Activated T-helper 1 cell treated with anti-CD3 and anti-CD28 coated beads, Interleukin-12 subunit alpha, Interleukin-12 subunit beta, Interleukin-2, Interleukin-4 antibody, amounts not matched to agents 30 ng/mL and 10 ng/mL and 1 ng/mL, durations not matched to agents 14 hours and 24 hours and 36 hours (primary cell): ENCODE data around the gene PHF20. TPM values are rescaled to one million over a fixed set of nuclear protein-coding genes. Genes with fewer than 3 reads are reported as not detected.

Experiments
- DNase-seq: peaks from one replicate; pipeline ENCODE4 v3.0.0; 2021; ENCODE audit warnings: low spot score
- H3K27ac Mint-ChIP-seq: one replicate; pipeline ENCODE4 v1.8.0; 2021; ENCODE audit warnings: mild to moderate bottlenecking, mixed read lengths
- H3K27me3 Mint-ChIP-seq: one replicate; pipeline ENCODE4 v1.8.0; 2022; ENCODE audit warnings: mild to moderate bottlenecking, moderate library complexity, mixed read lengths; ENCODE audit not compliant: insufficient read depth
- H3K36me3 Mint-ChIP-seq: one replicate; pipeline ENCODE4 v1.8.0; 2021; ENCODE audit warnings: low read depth, mixed read lengths
- H3K4me1 Mint-ChIP-seq: one replicate; pipeline ENCODE4 v1.8.0; 2021; ENCODE audit warnings: low read depth, mixed read lengths
- H3K4me3 Mint-ChIP-seq: one replicate; pipeline ENCODE4 v1.8.0; 2021; ENCODE audit warnings: mild to moderate bottlenecking, moderate library complexity, mixed read lengths
- H3K9me3 Mint-ChIP-seq: one replicate; pipeline ENCODE4 v1.8.0; 2021; ENCODE audit warnings: mixed read lengths
- intact Hi-C: fragments of 100-400 bp; cut with micrococcal nuclease; formaldehyde crosslinking; loops from one replicate; pipeline ENCODE4 v1.15.1; 2024
- total RNA-seq: library from RNA; stranded (reverse); gene quantifications from 2 replicates; pipeline ENCODE4 v1.2.3, GENCODE V29; 2022

Gene PHF20
- total RNA-seq, 1 donor from 2014 or later: 50.5 TPM

GRCh38 chr20:35732644-35732982 is 39.2 kb upstream of the PHF20 start:
- no peaks in the 10 kb centered on the region for H3K9me3 Mint-ChIP-seq
- DNase-seq: no peak
- peaks cover 46% of the 10 kb centered on the region for H3K4me1 Mint-ChIP-seq
- no peak overlapping the region for H3K27ac Mint-ChIP-seq
- peaks cover 49% of the 10 kb centered on the region for H3K36me3 Mint-ChIP-seq
- H3K4me3 Mint-ChIP-seq: no peak overlapping the region
- no peaks in the 10 kb centered on the region for H3K27me3 Mint-ChIP-seq
- intact Hi-C loops: no loop called here

- H3K27ac Mint-ChIP-seq: peak overlapping the region; percentile 21
- no peaks in the 10 kb centered on the region for H3K9me3 Mint-ChIP-seq
- H3K4me3 Mint-ChIP-seq: peak overlapping the region; percentile 11
- H3K27me3 Mint-ChIP-seq: no peaks in the 10 kb centered on the region
- intact Hi-C loops: loop anchor here (2.0 kb wide), 1 partner anchor 14 kb away; no protein-coding TSS in a partner anchor
- peaks cover 55% of the 10 kb centered on the region for H3K4me1 Mint-ChIP-seq
- H3K36me3 Mint-ChIP-seq: peaks cover 58% of the 10 kb centered on the region
- DNase-seq: no peak
These were observed 37.4 kb upstream of the PHF20 start for GRCh38 chr20:35734374-35734773.

DNA sequence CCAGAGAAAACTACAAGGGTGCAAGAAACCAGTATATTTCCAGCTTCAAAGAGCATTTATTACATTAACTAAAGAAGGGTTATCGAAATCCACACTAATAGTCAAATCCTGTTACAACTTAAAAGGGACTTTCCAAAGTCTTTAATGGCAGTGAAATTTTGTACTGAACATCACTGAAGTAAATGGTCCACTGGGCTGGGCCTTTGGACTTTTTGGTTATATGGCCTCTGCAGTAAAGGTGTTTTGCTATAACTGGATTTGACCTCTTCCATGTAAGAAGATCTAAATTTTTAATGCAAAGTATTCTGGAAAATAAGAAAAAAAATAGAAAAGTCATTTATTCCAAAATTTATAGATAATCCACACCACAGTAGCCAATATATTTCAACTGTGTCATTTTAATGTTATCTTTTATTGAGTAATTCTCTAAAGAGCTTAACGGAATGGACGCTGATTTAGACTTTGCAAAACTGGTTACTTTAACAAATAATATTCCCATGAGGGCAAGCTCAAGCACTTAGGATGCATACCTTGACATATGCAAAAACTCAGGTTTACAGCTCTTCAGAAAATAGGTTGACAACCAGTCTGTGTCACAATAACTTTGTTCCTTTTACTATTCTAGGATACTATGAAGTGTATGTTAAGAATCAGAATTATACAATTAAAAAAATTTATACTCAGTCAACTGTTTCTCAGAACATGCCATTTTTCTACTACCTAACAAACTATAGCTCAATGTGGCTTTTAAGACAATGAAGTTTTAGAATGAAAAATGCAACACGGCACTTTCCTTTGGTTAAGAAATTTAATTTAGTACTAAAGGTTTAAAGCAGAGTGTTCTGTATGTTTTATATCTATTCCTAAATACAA is 36.8 kb upstream of the PHF20 start:
- H3K4me3 Mint-ChIP-seq: no peak overlapping the region
- H3K9me3 Mint-ChIP-seq: no peaks in the 10 kb centered on the region
- DNase-seq: no peak
- peaks cover 58% of the 10 kb centered on the region for H3K36me3 Mint-ChIP-seq
- H3K4me1 Mint-ChIP-seq: peaks cover 55% of the 10 kb centered on the region
- no peak overlapping the region for H3K27ac Mint-ChIP-seq
- no peaks in the 10 kb centered on the region for H3K27me3 Mint-ChIP-seq
- intact Hi-C loops: loop anchor here (2.0 kb wide), 1 partner anchor 14 kb away; no protein-coding TSS in a partner anchor

GRCh38 chr20:35735826-35736470 is 35.9 kb upstream of the PHF20 start:
- Mint-ChIP-seq H3K9me3 (no peaks in the 10 kb centered on the region), H3K36me3 (peaks cover 60% of the 10 kb centered on the region), H3K27ac (no peak overlapping the region), H3K4me3 (peak overlapping the region; percentile 63), H3K27me3 (no peaks in the 10 kb centered on the region), H3K4me1 (peaks cover 58% of the 10 kb centered on the region)
- intact Hi-C loops: loop anchor here (2.0 kb wide), 1 partner anchor 15 kb away; no protein-coding TSS in a partner anchor
- no peak for DNase-seq

DNA sequence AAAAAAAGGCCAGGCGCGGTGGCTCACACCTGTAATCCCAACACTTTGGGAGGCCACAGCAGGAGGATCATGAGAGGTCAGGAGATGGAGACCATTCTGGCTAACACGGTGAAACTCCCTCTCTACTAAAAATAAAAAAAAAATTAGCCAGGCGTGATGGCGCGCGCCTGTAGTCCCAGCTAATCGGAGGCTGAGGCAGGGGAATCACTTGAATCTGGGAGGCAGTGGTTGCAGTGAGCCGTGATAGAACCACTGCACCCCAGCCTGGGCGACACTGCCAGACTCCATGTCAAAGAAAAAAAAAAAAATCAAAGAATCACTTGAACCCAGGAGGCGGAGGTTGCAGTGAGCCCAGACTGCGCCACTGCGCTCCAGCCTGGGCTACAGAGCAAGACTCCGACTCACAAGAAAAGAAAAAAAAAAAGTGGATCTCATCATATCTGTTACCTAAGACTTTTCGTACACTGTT is 33.9 kb upstream of the PHF20 start:
- peaks cover 49% of the 10 kb centered on the region for H3K4me1 Mint-ChIP-seq

GRCh38 chr20:35738410-35739179 is 33.2 kb upstream of the PHF20 start:
- H3K27me3 Mint-ChIP-seq: no peaks in the 10 kb centered on the region
- no peak for DNase-seq
- H3K36me3 Mint-ChIP-seq: peaks cover 47% of the 10 kb centered on the region
- peak overlapping the region; percentile 76 for H3K27ac Mint-ChIP-seq
- no peaks in the 10 kb centered on the region for H3K9me3 Mint-ChIP-seq
- peak overlapping the region; percentile 74 for H3K4me3 Mint-ChIP-seq
- peaks cover 53% of the 10 kb centered on the region for H3K4me1 Mint-ChIP-seq
- intact Hi-C loops: loop anchor here (2.0 kb wide), 1 partner anchor 146 kb away; no protein-coding TSS in a partner anchor

More for the DNA sequence above, 33.9 kb upstream of the PHF20 start:
- H3K4me3 Mint-ChIP-seq: peak overlapping the region; percentile 74
- no peaks in the 10 kb centered on the region for H3K27me3 Mint-ChIP-seq
- intact Hi-C loops: loop anchor here (2.0 kb wide), 1 partner anchor 147 kb away; no protein-coding TSS in a partner anchor
- DNase-seq: no peak
- no peaks in the 10 kb centered on the region for H3K9me3 Mint-ChIP-seq
- H3K27ac Mint-ChIP-seq: peak overlapping the region; percentile 76
- H3K36me3 Mint-ChIP-seq: peaks cover 54% of the 10 kb centered on the region

DNA sequence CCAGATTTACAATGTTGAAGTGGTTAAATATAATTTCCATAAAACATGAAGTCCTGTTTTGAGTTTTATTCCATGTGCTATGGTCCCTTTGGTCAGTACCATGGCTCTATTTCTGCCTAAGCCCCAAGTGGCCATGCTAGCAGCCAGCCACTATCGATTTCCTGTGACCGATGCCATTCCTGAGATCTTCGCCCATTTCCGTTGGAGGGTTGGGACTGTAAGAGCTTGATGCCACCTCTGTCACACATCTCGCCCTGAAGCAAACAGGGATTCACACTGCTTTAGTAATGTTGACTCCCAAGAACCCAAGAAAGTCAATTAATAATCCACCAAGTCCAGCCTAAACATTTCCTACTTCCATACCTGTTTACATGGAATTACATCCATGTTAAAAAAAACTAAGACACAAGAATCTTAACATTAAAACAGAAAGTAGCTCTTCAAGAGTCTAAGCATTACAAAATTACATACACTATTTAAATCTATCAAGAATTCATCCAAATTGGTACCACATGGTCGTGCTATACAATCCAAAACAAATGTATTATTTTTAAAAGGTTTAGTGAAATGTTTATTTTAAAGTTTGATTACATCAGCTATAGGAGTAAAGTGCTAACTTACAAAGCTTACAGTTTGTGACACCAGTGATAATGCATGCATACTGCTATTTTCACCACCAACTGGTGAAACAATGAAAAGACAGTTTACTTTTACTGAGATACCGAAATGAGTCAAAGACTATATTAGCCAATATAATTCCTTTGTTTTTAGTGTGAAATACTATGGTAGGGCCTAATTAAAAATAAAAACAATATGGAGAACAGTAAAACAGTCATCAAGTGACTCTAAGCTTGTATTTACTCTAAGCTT is 32.3 kb upstream of the PHF20 start:
- Mint-ChIP-seq H3K36me3 (peaks cover 41% of the 10 kb centered on the region), H3K4me1 (peaks cover 53% of the 10 kb centered on the region), H3K9me3 (no peaks in the 10 kb centered on the region), H3K4me3 (peak overlapping the region; percentile 98), H3K27ac (peak overlapping the region; percentile 84), H3K27me3 (no peaks in the 10 kb centered on the region)
- intact Hi-C loops: loop anchor here (2.0 to 10.0 kb wide), 3 partner anchors 145 to 855 kb away; no protein-coding TSS in a partner anchor
- no peak for DNase-seq

DNA sequence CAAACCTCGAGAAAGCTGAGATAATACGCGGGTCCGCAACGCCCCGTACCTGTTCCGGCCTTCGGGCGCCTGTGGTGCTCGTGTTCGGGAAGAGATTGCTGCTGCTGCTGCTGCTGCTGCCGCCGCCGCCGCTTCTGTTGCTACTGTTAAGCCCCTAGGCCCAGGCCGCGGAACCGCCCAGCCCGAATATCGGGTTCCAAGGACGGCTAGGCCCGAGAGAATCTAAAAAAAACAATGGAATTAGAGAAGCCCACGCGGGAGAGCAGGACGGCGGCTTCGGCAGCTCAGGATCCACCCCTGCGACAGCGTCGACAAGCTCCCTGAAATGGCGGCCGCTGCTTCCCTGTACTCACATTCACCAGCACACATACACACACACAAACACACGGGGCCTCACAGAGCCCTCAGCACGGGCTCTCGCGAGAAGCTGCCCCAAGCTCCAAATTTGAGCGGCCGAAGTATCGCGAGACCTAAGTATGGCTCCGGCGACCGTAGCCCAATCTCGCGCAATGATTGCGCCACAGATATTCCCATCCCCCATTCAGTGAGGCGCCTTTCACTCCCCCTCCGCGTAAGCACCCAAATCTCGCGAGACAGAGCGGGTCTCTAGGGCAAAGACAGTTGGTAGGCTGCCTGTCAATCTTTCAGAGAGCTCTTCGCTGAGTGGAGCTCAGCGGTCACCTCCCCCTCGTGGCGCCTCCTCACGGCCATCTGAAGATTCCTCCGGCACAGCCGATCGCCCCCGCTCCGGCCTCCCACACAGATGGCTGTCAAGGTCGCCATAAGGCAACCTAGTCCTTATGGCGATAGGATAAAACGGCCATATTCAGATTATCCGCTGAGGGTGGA is 29.7 kb upstream of the PHF20 start, which contains the start of gene RBM39:
Gene RBM39, minus strand, starts transcription at position 369 of the 849 bp plus-strand sequence. CDS start 1,386 bp downstream, outside the sequence.
- peak within 1 kb of the TSS; percentile 99 for H3K27ac Mint-ChIP-seq
- intact Hi-C loops: loop anchor here (1.0 to 10.0 kb wide), 8 partner anchors 29 to 853 kb away; partner anchors contain the start of genes CPNE1, ERGIC3, NFS1 and RBM12
- no peaks in the 10 kb centered on the region for H3K27me3 Mint-ChIP-seq
- peaks cover 30% of the 10 kb centered on the region for H3K36me3 Mint-ChIP-seq
- peaks cover 40% of the 10 kb centered on the region for H3K4me1 Mint-ChIP-seq
- H3K4me3 Mint-ChIP-seq: peak within 1 kb of the TSS; percentile 98
- DNase-seq: peak; percentile 100
- H3K9me3 Mint-ChIP-seq: no peaks in the 10 kb centered on the region

DNA sequence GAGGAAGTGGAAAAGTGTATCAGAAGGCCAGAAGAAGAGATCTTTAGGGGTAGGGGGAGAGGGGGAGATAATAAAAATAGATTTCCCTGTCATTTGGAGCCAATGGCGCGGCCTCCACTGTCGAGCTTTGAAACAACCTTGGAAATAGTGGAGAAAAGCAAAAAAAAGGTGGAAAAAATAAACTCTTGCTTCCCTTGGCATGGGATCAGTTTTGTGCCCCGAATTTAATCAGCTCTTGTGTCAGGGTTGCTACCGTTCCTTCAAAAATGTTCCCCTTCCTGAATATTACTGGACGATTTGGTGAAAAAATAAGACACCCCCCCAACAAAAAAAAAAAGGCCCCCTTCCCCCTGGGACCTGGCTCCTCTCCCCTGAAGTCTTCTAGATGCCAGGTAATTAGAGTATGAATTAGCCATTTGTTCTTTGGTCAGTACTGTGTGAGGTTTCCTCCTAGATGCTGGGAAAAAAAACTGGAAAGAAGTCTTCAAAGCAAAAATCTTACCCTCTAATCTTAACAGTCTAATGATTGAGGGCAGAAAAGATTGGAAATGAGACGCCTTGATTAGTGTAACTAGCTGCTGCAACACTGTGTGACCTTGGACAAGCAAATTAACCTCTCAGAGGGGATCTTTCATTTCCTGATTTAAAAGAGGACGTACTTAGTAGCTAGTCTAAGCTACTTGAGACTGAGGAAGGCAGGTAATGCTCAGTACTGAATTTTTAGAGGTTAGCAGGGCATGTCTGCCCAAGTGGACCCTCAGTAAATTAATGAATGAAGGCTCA is 28.9 kb upstream of the PHF20 start:
- Mint-ChIP-seq H3K27ac (peak overlapping the region; percentile 99), H3K4me3 (peak overlapping the region; percentile 98), H3K4me1 (peaks cover 40% of the 10 kb centered on the region), H3K36me3 (peaks cover 30% of the 10 kb centered on the region), H3K9me3 (no peaks in the 10 kb centered on the region), H3K27me3 (no peaks in the 10 kb centered on the region)
- intact Hi-C loops: loop anchor here (1.0 to 10.0 kb wide), 8 partner anchors 28 to 852 kb away; partner anchors contain the start of genes CPNE1, ERGIC3, NFS1 and RBM12
- no peak for DNase-seq

DNA sequence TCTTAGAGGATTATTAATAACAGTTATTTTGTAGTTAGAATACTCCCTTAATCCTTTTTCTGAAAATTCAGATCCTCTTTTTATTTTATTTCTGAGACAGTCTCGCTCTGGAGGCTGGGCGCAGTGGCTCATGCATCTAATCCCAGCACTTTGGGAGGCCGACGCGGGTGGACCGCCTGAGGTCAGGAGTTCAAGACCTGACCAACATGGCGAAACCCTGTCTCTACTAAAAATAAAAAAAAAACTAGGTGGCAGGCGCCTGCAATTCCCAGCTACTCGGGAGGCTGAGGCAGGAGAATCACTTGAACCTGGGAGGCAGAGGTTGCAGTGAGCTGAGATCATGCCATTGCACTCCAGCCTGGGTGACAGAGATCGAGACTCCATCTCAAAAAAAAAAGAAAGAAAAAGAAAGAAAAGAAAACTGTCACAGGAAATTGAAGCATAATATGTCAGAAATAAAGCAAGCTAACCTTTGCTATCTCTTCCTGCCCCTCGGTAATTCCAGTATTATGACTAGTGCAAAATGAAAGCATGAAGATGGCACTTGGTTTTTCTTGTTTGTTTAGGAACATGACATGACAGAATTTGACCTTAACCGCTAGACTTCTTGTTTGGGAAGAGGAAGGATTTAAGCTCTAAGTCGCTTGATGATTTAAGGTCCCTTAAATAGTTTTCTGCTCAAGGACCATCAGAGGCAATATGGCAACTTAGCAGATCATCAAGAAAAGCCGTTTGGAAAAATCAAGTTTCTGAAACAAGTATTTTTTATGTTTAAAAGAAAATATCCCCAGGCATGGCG is 27.9 kb upstream of the PHF20 start:
- peak overlapping the region; percentile 99 for H3K27ac Mint-ChIP-seq
- peaks cover 23% of the 10 kb centered on the region for H3K36me3 Mint-ChIP-seq
- no peak for DNase-seq
- H3K9me3 Mint-ChIP-seq: no peaks in the 10 kb centered on the region
- intact Hi-C loops: loop anchor here (1.0 to 10.0 kb wide), 4 partner anchors 24 to 851 kb away; partner anchors contain the start of genes NFS1 and ROMO1
- peaks cover 32% of the 10 kb centered on the region for H3K4me1 Mint-ChIP-seq
- H3K27me3 Mint-ChIP-seq: no peaks in the 10 kb centered on the region
- H3K4me3 Mint-ChIP-seq: peak overlapping the region; percentile 98
